Muscle layer of colon (tissue), 2 donors: ENCODE data around the gene HLF.
A peak's percentile ranks its signal among the peaks of the same experiment; 100 is the strongest.

Experiments
- H3K27ac ChIP-seq: one replicate; pipeline ENCODE4 v1.7.0; 2013; ENCODE audit warnings: low read depth, mild to moderate bottlenecking, low read length, moderate library complexity
- H3K27me3 ChIP-seq, 2 donors: one replicate each; pipeline ENCODE4 v1.7.0; 2013; ENCODE audit warnings: low read length in 2 of 2, mild to moderate bottlenecking in 2 of 2; ENCODE audit not compliant: insufficient read depth in 2 of 2, control insufficient read depth in 1 of 2
- H3K36me3 ChIP-seq: one replicate; pipeline ENCODE4 v1.7.0; 2013; ENCODE audit warnings: mild to moderate bottlenecking, low read length; ENCODE audit not compliant: insufficient read depth
- H3K4me1 ChIP-seq: one replicate; pipeline ENCODE4 v1.7.0; 2013; ENCODE audit warnings: mild to moderate bottlenecking, low read length; ENCODE audit not compliant: insufficient read depth
- H3K4me3 ChIP-seq, 2 donors: one replicate each; pipeline ENCODE4 v1.7.0; 2013; ENCODE audit warnings: low read length in 2 of 2, low read depth in 1 of 2, mild to moderate bottlenecking in 1 of 2, moderate library complexity in 1 of 2
- H3K9ac ChIP-seq: one replicate; pipeline ENCODE4 v1.7.0; 2013; ENCODE audit warnings: low read length
- H3K9me3 ChIP-seq: one replicate; pipeline ENCODE4 v1.7.0; 2013; ENCODE audit warnings: mild to moderate bottlenecking, low read length
- donor health status: abdominal sarcoma.
- donor health status: Adenocarcinoma of cecum.

HLF gene

DNA sequence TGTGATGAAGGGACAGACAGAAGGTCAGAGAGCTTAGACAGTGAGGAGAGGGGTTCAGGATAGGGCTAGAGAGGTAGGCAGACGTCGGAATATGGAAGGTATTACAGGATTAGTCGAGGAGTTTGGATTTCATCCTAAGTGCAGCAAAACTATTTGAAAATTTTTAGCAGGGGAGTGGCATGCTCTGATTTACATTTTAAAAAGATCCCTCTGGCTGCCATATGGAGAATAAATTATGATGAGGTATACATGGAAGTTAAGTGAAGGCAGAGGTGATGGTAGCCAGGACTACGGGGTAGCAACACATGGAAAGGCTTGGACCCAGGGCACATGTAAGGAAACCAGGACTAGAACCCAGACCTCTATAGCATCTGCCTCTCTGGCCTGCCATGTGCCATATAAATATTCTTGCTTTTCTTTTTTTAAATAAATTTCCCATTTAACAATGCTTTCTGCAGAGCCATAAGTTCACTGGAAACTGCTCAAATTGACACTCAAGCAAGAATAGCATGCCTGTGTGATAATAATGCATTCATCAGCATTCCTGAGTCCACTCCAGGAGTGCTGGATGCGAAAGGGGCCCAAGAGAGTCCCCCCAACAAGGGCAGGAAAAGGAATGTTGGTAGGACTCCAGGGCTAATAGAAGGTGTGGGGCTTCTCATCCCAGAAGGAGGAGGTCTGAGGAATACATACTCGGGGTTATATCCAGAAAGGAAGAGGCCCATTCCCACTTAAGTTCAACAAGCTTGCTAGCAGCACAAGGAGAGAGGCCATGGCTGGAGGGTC lies 78.2 kb downstream of the HLF start:
- Histone ChIP-seq H3K4me3 (no peak overlapping the region), H3K4me1 (no peaks in the 10 kb centered on the region), H3K36me3 (no peaks in the 10 kb centered on the region), H3K27ac (no peak overlapping the region), H3K9ac (no peak overlapping the region), H3K27me3 (no peaks in the 10 kb centered on the region), H3K9me3 (no peaks in the 10 kb centered on the region)

- H3K27me3 ChIP-seq, result no peaks in the 10 kb centered on the region
- no peaks in the 10 kb centered on the region for H3K9me3 ChIP-seq
- no peaks in the 10 kb centered on the region for H3K36me3 ChIP-seq
- H3K27ac ChIP-seq, result no peak overlapping the region
- H3K4me1 ChIP-seq, result peaks cover 8% of the 10 kb centered on the region
- no peak overlapping the region for H3K9ac ChIP-seq
- H3K4me3 ChIP-seq, result no peak overlapping the region
Measured at GRCh38 chr17:55343900-55344513, 79.2 kb downstream of the HLF start.

DNA sequence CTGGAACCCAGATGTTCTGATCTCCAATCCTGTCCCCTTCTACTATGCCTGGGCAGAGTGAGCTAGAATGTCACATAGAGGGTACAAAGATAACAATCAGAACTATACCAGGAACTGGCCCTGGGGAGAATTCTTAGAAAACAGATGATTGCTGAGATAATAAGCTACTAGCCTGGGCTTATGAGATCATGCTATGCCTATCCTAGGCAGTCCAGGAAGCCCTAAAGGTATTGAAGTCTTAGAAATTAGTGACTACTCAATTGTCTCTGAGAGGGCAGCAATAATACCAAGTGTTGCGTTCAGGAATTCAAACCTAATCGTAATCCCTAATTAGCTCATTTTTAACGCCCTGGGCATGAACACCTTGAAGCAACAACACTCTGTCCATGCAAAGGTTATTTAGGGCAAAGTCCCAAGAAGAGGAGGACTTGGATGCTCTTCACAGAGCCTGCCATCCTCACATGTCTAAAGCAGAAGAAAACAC lies 79.8 kb downstream of the HLF start:
- H3K4me3 ChIP-seq, result no peak overlapping the region
- no peaks in the 10 kb centered on the region for H3K36me3 ChIP-seq
- peaks cover 13% of the 10 kb centered on the region for H3K4me1 ChIP-seq
- no peaks in the 10 kb centered on the region for H3K9me3 ChIP-seq
- no peak overlapping the region for H3K27ac ChIP-seq
- no peaks in the 10 kb centered on the region for H3K27me3 ChIP-seq
- no peak overlapping the region for H3K9ac ChIP-seq

DNA sequence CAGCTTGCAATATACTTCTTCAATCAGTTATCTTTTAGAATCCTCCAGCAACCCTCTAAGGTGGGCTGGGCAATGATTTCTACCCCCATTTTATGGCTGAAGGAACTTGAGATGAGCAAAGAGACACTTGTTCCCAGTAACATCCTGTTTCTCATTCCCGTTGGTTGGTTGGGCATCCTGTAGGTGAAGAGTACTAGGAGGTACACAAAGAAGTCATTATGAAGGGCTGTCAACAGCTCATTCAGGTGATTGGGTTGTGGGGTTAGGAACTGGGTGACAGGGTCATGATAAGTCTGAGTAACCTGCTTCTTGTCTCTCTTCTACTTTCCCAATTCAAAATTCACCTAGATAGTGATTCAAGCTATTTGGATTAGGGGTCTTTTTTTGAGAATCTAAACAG lies 80.4 kb downstream of the HLF start:
- H3K27me3 ChIP-seq, result no peaks in the 10 kb centered on the region
- no peak overlapping the region for H3K27ac ChIP-seq
- no peak overlapping the region for H3K4me3 ChIP-seq
- H3K4me1 ChIP-seq, result peaks cover 13% of the 10 kb centered on the region
- H3K9ac ChIP-seq, result no peak overlapping the region
- no peaks in the 10 kb centered on the region for H3K36me3 ChIP-seq
- no peaks in the 10 kb centered on the region for H3K9me3 ChIP-seq

DNA sequence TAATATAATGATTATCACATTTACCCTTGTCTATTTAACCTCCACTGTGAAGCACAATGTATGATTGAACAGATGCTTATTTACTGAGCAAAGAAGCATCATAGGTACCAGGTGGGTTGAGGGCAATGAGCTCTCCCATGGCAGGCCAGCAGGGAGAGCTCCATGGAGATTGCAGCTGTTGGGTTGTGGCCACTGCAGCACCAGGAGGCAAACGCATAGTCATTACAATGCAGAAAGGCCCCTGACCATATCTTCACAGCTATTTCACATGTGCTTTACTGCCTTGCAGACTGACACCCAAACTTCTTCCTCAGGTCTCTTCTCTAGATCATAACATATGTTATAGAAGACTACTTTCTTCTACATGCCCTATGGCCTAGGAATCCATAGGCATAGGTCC lies 81.9 kb downstream of the HLF start:
- H3K9me3 ChIP-seq, result no peaks in the 10 kb centered on the region
- no peak overlapping the region for H3K9ac ChIP-seq
- peaks cover 17% of the 10 kb centered on the region for H3K4me1 ChIP-seq
- H3K27me3 ChIP-seq, result no peaks in the 10 kb centered on the region
- no peak overlapping the region for H3K4me3 ChIP-seq
- no peaks in the 10 kb centered on the region for H3K36me3 ChIP-seq
- no peak overlapping the region for H3K27ac ChIP-seq

- no peaks in the 10 kb centered on the region for H3K9me3 ChIP-seq
- H3K27me3 ChIP-seq, result no peaks in the 10 kb centered on the region
- H3K9ac ChIP-seq, result no peak overlapping the region
- no peaks in the 10 kb centered on the region for H3K36me3 ChIP-seq
- H3K4me1 ChIP-seq, result peaks cover 17% of the 10 kb centered on the region
- H3K27ac ChIP-seq, result no peak overlapping the region
- no peak overlapping the region for H3K4me3 ChIP-seq
Measured at GRCh38 chr17:55347341-55347740, 82.6 kb downstream of the HLF start.

- Histone ChIP-seq H3K27me3 (no peaks in the 10 kb centered on the region), H3K9ac (no peak overlapping the region), H3K4me3 (no peak overlapping the region)
Measured at GRCh38 chr17:55348749-55349354, 84.1 kb downstream of the HLF start.

GRCh38 chr17:55350825-55351205 lies 86.1 kb downstream of the HLF start:
- no peak overlapping the region for H3K4me3 ChIP-seq
- no peaks in the 10 kb centered on the region for H3K27me3 ChIP-seq
- H3K9ac ChIP-seq, result no peak overlapping the region
- peak overlapping the region; percentile 21 for H3K27ac ChIP-seq
- H3K36me3 ChIP-seq, result no peaks in the 10 kb centered on the region
- H3K4me1 ChIP-seq, result peaks cover 17% of the 10 kb centered on the region
- no peaks in the 10 kb centered on the region for H3K9me3 ChIP-seq

More at GRCh38 chr17:55348749-55349354, 84.1 kb downstream of the HLF start:
- H3K27ac ChIP-seq, result no peak overlapping the region
- H3K4me1 ChIP-seq, result peaks cover 17% of the 10 kb centered on the region
- no peaks in the 10 kb centered on the region for H3K36me3 ChIP-seq
- H3K9me3 ChIP-seq, result no peaks in the 10 kb centered on the region

- no peak overlapping the region for H3K4me3 ChIP-seq
- peaks cover 17% of the 10 kb centered on the region for H3K4me1 ChIP-seq
- no peaks in the 10 kb centered on the region for H3K27me3 ChIP-seq
- no peaks in the 10 kb centered on the region for H3K9me3 ChIP-seq
- H3K27ac ChIP-seq, result peak overlapping the region; percentile 21
- no peak overlapping the region for H3K9ac ChIP-seq
- H3K36me3 ChIP-seq, result no peaks in the 10 kb centered on the region
Measured at GRCh38 chr17:55351226-55351625, 86.5 kb downstream of the HLF start.

DNA sequence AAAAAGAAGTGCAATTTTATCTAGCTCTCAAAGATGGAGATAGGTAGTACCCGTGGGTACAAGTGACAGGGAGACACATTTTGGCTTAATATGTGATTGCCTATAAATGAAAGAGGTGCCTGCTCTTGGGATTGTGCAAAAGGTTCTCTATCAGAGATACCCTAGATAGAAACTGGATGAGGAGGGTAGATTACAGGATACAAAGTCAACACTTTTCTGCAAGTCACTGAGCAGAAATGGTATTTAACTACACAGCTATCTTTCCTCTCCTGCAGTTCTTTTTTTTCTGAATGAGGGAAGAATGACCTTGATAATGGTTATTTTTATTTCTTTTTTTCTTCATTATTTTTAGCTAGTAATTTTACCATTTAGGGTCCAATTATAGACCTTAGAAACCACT lies 89.2 kb downstream of the HLF start:
- no peak overlapping the region for H3K4me3 ChIP-seq
- H3K9ac ChIP-seq, result no peak overlapping the region
- H3K27me3 ChIP-seq, result no peaks in the 10 kb centered on the region
- H3K36me3 ChIP-seq, result no peaks in the 10 kb centered on the region
- no peaks in the 10 kb centered on the region for H3K9me3 ChIP-seq
- H3K4me1 ChIP-seq, result peaks cover 10% of the 10 kb centered on the region
- H3K27ac ChIP-seq, result no peak overlapping the region

- H3K9me3 ChIP-seq, result no peaks in the 10 kb centered on the region
- no peak overlapping the region for H3K9ac ChIP-seq
- no peak overlapping the region for H3K27ac ChIP-seq
- no peaks in the 10 kb centered on the region for H3K27me3 ChIP-seq
- H3K36me3 ChIP-seq, result no peaks in the 10 kb centered on the region
- H3K4me3 ChIP-seq, result no peak overlapping the region
- H3K4me1 ChIP-seq, result peaks cover 4% of the 10 kb centered on the region
Measured at GRCh38 chr17:55354941-55355340, 90.2 kb downstream of the HLF start.
